Right atrium auricular region (tissue), 2 donors: ENCODE measurements around the gene DNM1. TPM values are rescaled to one million over a fixed set of nuclear protein-coding genes. Genes with fewer than 3 reads are reported as not detected.
A peak's percentile ranks its signal among the peaks of the same experiment; 100 is the strongest.

ENCODE experiments used
- DNase-seq: peaks from one replicate; pipeline ENCODE4 v3.0.0-alpha.2; 2019; ENCODE audit warnings: low spot score
- H3K27ac ChIP-seq, 2 donors: fragments of 200-600 bp; sonication (generic); 1 replicate in 1 of 2; 2 replicates in 1 of 2; pipeline ENCODE4 v1.5.1; 2016 to 2019
- H3K27me3 ChIP-seq, 2 donors: fragments of 200-600 bp; sonication (generic); one replicate each; pipeline versions ENCODE4 v1.5.1 to v1.6.0; 2017 to 2019
- H3K36me3 ChIP-seq: fragments of 200-600 bp; sonication (generic); one replicate; pipeline ENCODE4 v1.5.1; 2016
- H3K4me1 ChIP-seq, 2 donors: fragments of 200-600 bp; sonication (generic); one replicate each; pipeline versions ENCODE4 v1.5.1 to v1.6.0; 2017 to 2019
- H3K4me3 ChIP-seq, 2 donors: fragments of 200-600 bp; sonication (generic); 1 replicate in 1 of 2; 2 replicates in 1 of 2; pipeline ENCODE4 v1.5.1; 2017 to 2019; ENCODE audit warnings: mild to moderate bottlenecking in 1 of 2, moderate library complexity in 1 of 2
- H3K9me3 ChIP-seq, 2 donors: fragments of 200-600 bp; sonication (generic); one replicate each; pipeline ENCODE4 v1.5.1; 2019
- total RNA-seq, 2 donors: library from RNA; depleted of rRNA; stranded (reverse); fragments of >200 nt; gene quantifications; one replicate each; pipeline ENCODE4 v1.1.0, GENCODE V29; 2016
- TF ChIP-seq, protein P1 (sequence below), 2 donors: fragments of 200-600 bp; sonication (generic); IDR thresholded peaks; one replicate each; pipeline ENCODE4 v1.5.1; 2019; ENCODE audit warnings: antibody characterized with exemption in 2 of 2

The DNM1 gene
- 1 to 10 TPM; 2.5 to 3.9 TPM for total RNA-seq

DNA sequence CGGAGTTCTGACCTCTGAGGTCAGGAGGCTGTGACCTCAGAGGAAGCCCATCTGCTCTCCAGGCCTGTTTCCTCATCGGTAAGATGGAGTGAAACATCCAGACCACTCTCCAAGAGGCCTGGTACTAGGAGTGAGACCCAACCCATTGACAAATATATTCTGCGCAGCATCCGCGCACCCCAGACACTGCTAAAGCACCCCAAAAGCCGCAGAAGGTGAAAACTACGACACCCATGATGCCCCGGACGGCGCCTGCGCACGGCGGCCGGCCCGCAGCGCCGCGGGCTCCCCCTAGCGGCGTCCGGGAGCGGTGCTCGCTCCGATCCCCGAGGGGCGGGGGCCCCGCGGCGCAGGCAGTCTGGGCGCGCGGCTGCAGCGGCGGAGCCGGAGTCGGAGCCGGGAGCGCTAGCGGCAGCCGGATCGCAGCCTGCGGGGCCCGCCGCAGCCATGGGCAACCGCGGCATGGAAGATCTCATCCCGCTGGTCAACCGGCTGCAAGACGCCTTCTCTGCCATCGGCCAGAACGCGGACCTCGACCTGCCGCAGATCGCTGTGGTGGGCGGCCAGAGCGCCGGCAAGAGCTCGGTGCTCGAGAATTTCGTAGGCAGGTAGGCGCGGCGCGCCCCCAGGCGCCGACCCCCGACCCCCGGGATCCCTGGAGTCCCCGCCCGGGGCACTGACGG lies at the start of gene DNM1:
TSS of gene DNM1 (plus strand) at position 356 of the 683 bp plus-strand sequence. CDS start at position 448, 92 bp downstream.
- Histone ChIP-seq H3K4me1 (peaks cover 0 to 18% of the 10 kb centered on the region in 2 donors), H3K4me3 (peak within 1 kb of the TSS; percentile 46 to 65), H3K36me3 (no peaks in the 10 kb centered on the region), H3K9me3 (no peaks in the 10 kb centered on the region), H3K27ac (peak within 1 kb of the TSS; percentile 23 to 53), H3K27me3 (no peaks in the 10 kb centered on the region)
- no peak for DNase-seq
- TF ChIP-seq, protein P1, sequence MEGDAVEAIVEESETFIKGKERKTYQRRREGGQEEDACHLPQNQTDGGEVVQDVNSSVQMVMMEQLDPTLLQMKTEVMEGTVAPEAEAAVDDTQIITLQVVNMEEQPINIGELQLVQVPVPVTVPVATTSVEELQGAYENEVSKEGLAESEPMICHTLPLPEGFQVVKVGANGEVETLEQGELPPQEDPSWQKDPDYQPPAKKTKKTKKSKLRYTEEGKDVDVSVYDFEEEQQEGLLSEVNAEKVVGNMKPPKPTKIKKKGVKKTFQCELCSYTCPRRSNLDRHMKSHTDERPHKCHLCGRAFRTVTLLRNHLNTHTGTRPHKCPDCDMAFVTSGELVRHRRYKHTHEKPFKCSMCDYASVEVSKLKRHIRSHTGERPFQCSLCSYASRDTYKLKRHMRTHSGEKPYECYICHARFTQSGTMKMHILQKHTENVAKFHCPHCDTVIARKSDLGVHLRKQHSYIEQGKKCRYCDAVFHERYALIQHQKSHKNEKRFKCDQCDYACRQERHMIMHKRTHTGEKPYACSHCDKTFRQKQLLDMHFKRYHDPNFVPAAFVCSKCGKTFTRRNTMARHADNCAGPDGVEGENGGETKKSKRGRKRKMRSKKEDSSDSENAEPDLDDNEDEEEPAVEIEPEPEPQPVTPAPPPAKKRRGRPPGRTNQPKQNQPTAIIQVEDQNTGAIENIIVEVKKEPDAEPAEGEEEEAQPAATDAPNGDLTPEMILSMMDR (IDR thresholded peaks at IDR 0.05) = peak; percentile 92 to 96

DNA sequence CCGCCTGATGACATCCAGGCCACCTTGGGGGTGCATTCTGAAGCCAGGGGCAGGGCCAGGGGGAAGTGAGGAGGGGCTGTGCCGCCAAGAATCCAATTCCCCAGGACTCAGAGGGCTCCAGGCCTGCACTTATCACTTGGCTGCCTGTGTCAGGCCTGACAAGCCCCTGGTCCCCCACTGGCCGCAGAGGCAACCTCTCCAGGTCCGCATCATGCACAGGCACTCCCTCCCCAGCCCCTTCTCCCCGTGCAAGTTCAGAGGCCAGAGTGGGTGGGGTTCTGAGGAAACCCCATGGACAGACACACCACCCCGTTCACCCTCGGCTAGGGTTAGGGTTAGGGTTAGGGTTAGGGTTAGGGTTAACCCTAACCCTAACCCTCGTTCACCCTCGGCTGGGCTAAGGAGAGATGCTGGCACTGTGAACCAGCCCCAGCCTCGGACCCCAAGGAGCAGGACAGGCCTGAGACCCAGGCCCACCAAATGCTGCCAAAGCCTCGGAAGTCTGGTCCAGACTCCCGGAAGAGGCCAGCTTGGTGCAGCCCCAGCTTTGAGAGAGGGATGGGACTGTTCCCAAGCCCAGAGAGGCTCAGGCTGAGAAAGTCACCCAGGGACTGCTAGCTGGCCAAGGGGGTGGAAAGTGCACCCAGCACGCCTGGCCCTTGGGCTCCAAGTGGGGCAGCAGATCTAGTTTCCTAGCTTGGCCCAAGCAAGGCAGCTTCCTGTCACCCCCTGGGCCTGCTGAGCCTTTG lies 49.1 kb upstream of the DNM1 start:
- no peak for DNase-seq
- H3K36me3 ChIP-seq = no peaks in the 10 kb centered on the region
- TF ChIP-seq, protein P1 (IDR thresholded peaks at IDR 0.05) = no peak

DNA sequence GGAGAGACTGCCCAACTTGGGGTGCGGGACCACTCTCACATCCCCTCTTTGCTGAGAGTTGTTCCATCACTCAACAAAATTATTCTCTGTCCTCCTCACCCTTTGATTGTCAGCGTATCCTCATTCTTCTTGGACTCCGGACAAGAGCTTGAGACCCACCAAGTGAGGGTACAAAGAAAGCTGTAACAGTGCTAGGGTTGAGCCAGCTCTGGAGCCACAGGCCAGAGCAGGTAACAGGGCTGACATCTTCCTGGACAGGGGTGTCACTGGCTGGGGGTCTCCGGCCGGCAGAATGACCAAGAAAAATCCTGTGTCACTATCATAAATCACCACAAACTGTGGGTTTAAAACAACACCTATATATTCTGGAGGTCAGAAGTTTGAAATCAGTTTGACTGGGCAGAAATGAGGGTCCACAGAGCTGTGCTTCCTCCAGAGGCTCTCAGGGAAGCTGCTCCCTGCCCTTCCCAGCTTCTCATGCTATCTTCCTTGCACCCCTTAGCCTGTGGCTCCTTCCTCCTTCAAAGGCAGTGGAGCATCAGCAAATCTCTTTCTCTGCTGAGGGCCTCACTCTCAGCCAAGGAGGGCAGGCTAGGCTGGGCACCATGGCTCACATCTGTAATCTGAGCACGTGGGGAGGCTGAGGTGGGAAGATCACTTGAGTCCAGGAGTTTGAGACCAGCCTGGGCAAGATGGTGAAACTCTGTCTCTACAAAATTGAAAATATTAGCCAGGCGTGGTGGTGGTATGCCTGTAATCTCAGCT lies 47.3 kb upstream of the DNM1 start:
- TF ChIP-seq, protein P1 (IDR thresholded peaks at IDR 0.05) = no peak
- no peak overlapping the region for H3K4me3 ChIP-seq
- DNase-seq = no peak
- H3K4me1 ChIP-seq = peaks cover 0 to 12% of the 10 kb centered on the region in 2 donors
- no peaks in the 10 kb centered on the region for H3K27me3 ChIP-seq
- H3K27ac ChIP-seq = no peak overlapping the region
- no peaks in the 10 kb centered on the region for H3K36me3 ChIP-seq
- H3K9me3 ChIP-seq = no peaks in the 10 kb centered on the region

More for the DNA sequence above, 49.1 kb upstream of the DNM1 start:
- Histone ChIP-seq H3K27me3 (no peaks in the 10 kb centered on the region), H3K9me3 (no peaks in the 10 kb centered on the region), H3K27ac (no peak overlapping the region), H3K4me3 (no peak overlapping the region), H3K4me1 (peaks cover 0 to 3% of the 10 kb centered on the region in 2 donors)

DNA sequence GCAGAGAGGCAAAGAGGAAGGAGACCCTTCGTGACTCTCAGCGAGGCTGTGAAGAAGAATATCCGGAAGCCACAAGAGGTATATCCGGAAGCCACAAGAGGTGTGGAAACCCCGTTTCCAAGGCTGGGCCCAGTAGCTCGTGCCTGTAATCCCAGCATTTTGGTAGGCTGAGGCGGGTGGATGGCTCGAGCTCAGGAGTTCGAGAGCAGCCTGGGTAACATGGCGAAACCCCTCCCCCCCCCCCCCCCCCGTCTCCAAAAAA lies 43.7 kb upstream of the DNM1 start:
- H3K36me3 ChIP-seq = peaks cover 13% of the 10 kb centered on the region
- TF ChIP-seq, protein P1 (IDR thresholded peaks at IDR 0.05) = no peak
- peak overlapping the region; percentile 35 to 67 for H3K27ac ChIP-seq
- H3K27me3 ChIP-seq = no peaks in the 10 kb centered on the region
- H3K4me1 ChIP-seq = peaks cover 0 to 29% of the 10 kb centered on the region in 2 donors
- H3K9me3 ChIP-seq = no peaks in the 10 kb centered on the region
- no peak for DNase-seq
- H3K4me3 ChIP-seq = peak overlapping the region; percentile 60 to 80

DNA sequence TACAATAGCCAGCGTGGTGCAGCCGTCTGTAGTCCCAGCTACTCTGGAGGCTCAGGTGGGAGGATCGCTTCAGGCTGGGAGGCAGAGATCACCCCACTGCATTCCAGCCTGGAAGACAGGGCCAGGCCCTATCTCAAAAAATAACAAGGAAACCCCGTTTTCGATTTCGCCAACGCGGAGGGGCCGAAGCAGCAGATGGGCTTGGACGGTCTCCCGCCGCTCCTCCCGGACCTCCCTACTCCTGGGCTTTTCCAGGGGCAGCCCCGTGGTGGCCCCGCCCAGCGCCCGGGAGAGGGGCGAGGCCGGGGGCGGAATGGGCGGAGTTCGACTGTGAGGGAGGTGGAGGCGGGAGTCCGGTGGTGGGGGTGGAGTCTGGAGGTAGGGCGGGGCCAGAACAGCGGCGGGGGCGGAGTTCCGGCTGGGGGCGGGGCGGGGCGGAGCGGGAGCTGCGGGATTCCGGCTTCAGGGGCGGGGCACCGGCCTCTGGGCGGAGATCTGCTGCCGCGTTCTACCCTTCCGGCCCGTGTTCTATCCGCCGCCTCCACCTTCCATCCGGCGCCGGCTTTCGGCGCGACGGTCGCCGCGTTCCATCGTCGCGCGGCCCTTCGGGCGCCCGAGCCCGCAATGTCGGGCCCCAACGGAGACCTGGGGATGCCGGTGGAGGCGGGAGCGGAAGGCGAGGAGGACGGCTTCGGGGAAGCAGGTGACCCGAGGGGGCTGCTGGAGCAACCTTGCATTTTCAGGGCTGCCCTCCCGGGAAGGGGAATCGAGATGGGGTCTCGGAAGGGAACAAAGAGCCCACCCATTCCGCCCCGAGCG lies 43.2 kb upstream of the DNM1 start, which contains the start of gene BBLN:
TSS of gene BBLN (plus strand) at position 482 of the 819 bp plus-strand sequence. CDS start at position 625, 143 bp downstream.
- Histone ChIP-seq H3K9me3 (no peaks in the 10 kb centered on the region), H3K36me3 (peaks cover 16% of the 10 kb centered on the region), H3K27me3 (no peaks in the 10 kb centered on the region), H3K4me1 (peaks cover 0 to 29% of the 10 kb centered on the region in 2 donors), H3K4me3 (peak within 1 kb of the TSS; percentile 60 to 80), H3K27ac (peak within 1 kb of the TSS; percentile 62 to 76)
- peak; percentile 94 for DNase-seq
- TF ChIP-seq, protein P1 (IDR thresholded peaks at IDR 0.05) = no peak
